IMR-90 (cell line): Measurements from ENCODE around the gene MRPL3. TPM values are rescaled to one million over a fixed set of nuclear protein-coding genes. Genes with fewer than 3 reads are reported as not detected.

Source experiments
- ATAC-seq: fragments of 200-7000 bp; cut with Tn5 transposase; 2 replicates; pipeline ENCODE4 v1.9.1; 2020; ENCODE audit warnings: low read depth, mild to moderate bottlenecking, moderate library complexity
- BruUV-seq: library from RNA; stranded (reverse); fragments of 400-500 nt; replicated peaks from 2 replicates; lab custom pipeline; 2021; lab: Mats Ljungman, UMichigan
- CTCF ChIA-PET: fragments of 300-600 bp; formaldehyde crosslinking; extraction: SDS; loops from one replicate; lab custom pipeline; 2021; ENCODE audit warnings: antibody characterized with exemption; lab: Yijun Ruan, JAX
- POLR2A ChIA-PET: fragments of 300-600 bp; sonication (Branson Sonifier 250); formaldehyde crosslinking; loops from one replicate; lab custom pipeline; 2022; ENCODE audit warnings: antibody characterized with exemption; ENCODE audit not compliant: unreplicated experiment; lab: Charles Lee
- DNase-seq: peaks from one replicate; pipeline ENCODE4 v3.0.0; 2013
- H2AFZ ChIP-seq: replicated peaks from 2 replicates; pipeline ENCODE3; 2013; ENCODE audit warnings: low read length, mild to moderate bottlenecking; ENCODE audit not compliant: poor library complexity
- H2AK5ac ChIP-seq: 2 replicates; pipeline ENCODE4 v1.6.1; 2013; ENCODE audit warnings: low read depth, low read length, inconsistent platforms
- H2AK9ac ChIP-seq: replicated peaks from 2 replicates; pipeline ENCODE3; 2013; ENCODE audit warnings: mild to moderate bottlenecking, low read depth, low read length, moderate library complexity; ENCODE audit not compliant: poor library complexity
- H2BK120ac ChIP-seq: 2 replicates; pipeline ENCODE4 v1.6.1; 2013; ENCODE audit warnings: low read depth, low read length, inconsistent platforms
- H2BK15ac ChIP-seq: 3 replicates; pipeline ENCODE4 v1.6.1; 2013; ENCODE audit warnings: low read depth, low read length, inconsistent platforms
- H2BK20ac ChIP-seq: 2 replicates; pipeline ENCODE4 v1.6.1; 2013; ENCODE audit warnings: low read depth, mild to moderate bottlenecking, inconsistent platforms, low read length, moderate library complexity
- H2BK5ac ChIP-seq: 2 replicates; pipeline ENCODE4 v1.6.1; 2013; ENCODE audit warnings: mild to moderate bottlenecking, low read depth, low read length, inconsistent platforms; ENCODE audit not compliant: poor library complexity, severe bottlenecking
- H3K14ac ChIP-seq: replicated peaks from 2 replicates; pipeline ENCODE4 v1.6.1; 2013; ENCODE audit warnings: low read depth, low read length, inconsistent platforms
- H3K18ac ChIP-seq: 2 replicates; pipeline ENCODE4 v1.6.1; 2013; ENCODE audit warnings: low read depth, low read length, control low read depth
- H3K23ac ChIP-seq: 2 replicates; pipeline ENCODE4 v1.6.1; 2013; ENCODE audit warnings: low read depth, low read length, inconsistent platforms
- H3K27ac ChIP-seq: 2 replicates; pipeline ENCODE4 v1.5.1; 2013; ENCODE audit warnings: mild to moderate bottlenecking, control low read depth, low read length; ENCODE audit not compliant: insufficient read depth
- H3K27me3 ChIP-seq: 2 replicates; pipeline ENCODE4 v1.6.1; 2013; ENCODE audit warnings: low read length; ENCODE audit not compliant: control insufficient read depth, insufficient read depth
- H3K36me3 ChIP-seq: 2 replicates; pipeline ENCODE4 v1.6.1; 2013; ENCODE audit warnings: low read length, mixed read lengths; ENCODE audit not compliant: control insufficient read depth, insufficient read depth
- H3K4ac ChIP-seq: 2 replicates; pipeline ENCODE4 v1.6.1; 2013; ENCODE audit warnings: low read depth, low read length, inconsistent platforms
- H3K4me1 ChIP-seq: 2 replicates; pipeline ENCODE4 v1.6.1; 2013; ENCODE audit warnings: low read length, mixed read lengths; ENCODE audit not compliant: control insufficient read depth, insufficient read depth
- H3K4me2 ChIP-seq: 2 replicates; pipeline ENCODE4 v1.6.1; 2013; ENCODE audit warnings: low read depth, mild to moderate bottlenecking, control low read depth, low read length, moderate library complexity
- H3K4me3 ChIP-seq: 2 replicates; pipeline ENCODE4 v1.5.1; 2013; ENCODE audit warnings: low read depth, mild to moderate bottlenecking, control low read depth, low read length, moderate library complexity; ENCODE audit not compliant: insufficient read depth
- H3K56ac ChIP-seq: 2 replicates; pipeline ENCODE4 v1.6.1; 2013; ENCODE audit warnings: low read length, inconsistent platforms; ENCODE audit not compliant: insufficient read depth; ENCODE audit errors: extremely low read depth
- H3K79me1 ChIP-seq, 2 experiments: 2 replicates each; pipeline ENCODE4 v1.6.1; 2013; ENCODE audit warnings: low read length in 2 of 2, inconsistent platforms in 1 of 2, low read depth in 1 of 2
- H3K9ac ChIP-seq: 2 replicates; pipeline ENCODE4 v1.6.1; 2013; ENCODE audit warnings: low read depth, low read length, control low read depth
- H3K9me1 ChIP-seq: 2 replicates; pipeline ENCODE4 v1.6.1; 2013; ENCODE audit warnings: low read length, inconsistent platforms; ENCODE audit not compliant: insufficient read depth
- H3K9me3 ChIP-seq: 2 replicates; pipeline ENCODE4 v1.6.1; 2013; ENCODE audit warnings: low read length; ENCODE audit not compliant: control insufficient read depth, insufficient read depth
- H4K20me1 ChIP-seq: 2 replicates; pipeline ENCODE4 v1.6.1; 2013; ENCODE audit warnings: low read length, inconsistent platforms; ENCODE audit not compliant: insufficient read depth
- H4K5ac ChIP-seq: 2 replicates; pipeline ENCODE4 v1.6.1; 2013; ENCODE audit warnings: mild to moderate bottlenecking, low read depth, low read length, control low read depth
- H4K8ac ChIP-seq, 2 experiments: 2 replicates each; pipeline ENCODE4 v1.6.1; 2013; ENCODE audit warnings: low read depth in 2 of 2, low read length in 2 of 2, control low read depth in 1 of 2, inconsistent platforms in 1 of 2
- H4K91ac ChIP-seq: 2 replicates; pipeline ENCODE4 v1.6.1; 2013; ENCODE audit warnings: low read depth, low read length, inconsistent platforms; ENCODE audit not compliant: insufficient read depth
- MXI1 ChIP-seq: IDR thresholded peaks from 2 replicates; pipeline ENCODE4 v1.6.1; 2012; ENCODE audit warnings: low read depth, mild to moderate bottlenecking, low read length, moderate library complexity, borderline replicate concordance
- POLR2A ChIP-seq: IDR thresholded peaks from 2 replicates; pipeline ENCODE4 v1.6.1; 2012; ENCODE audit warnings: mild to moderate bottlenecking, low read depth, low read length
- dilution Hi-C: fragments of 300-500 bp; cut with HindIII; formaldehyde crosslinking; loops from one replicate; pipeline ENCODE4 v1.14.3; 2018; ENCODE audit warnings: low sequenced_read_pairs; ENCODE audit not compliant: unreplicated experiment
- in situ Hi-C: fragments of 300-500 bp; cut with MboI; formaldehyde crosslinking; loops from 3 replicates; pipeline ENCODE4 v1.14.3; 2019; ENCODE audit warnings: low sequenced_read_pairs, inconsistent platforms, mixed read lengths
- intact Hi-C: fragments of 100-400 bp; cut with micrococcal nuclease; formaldehyde crosslinking; loops from 2 replicates; pipeline ENCODE4 v1.10.0; 2022
- polyA plus RNA-seq, 3 experiments: library from polyadenylated mRNA; depleted of rRNA; stranded (reverse); fragments of >200 nt; gene quantifications; 2 replicates each; pipeline ENCODE4 v1.2.3, GENCODE V29; 2012; ENCODE audit warnings: low replicate concordance in 1 of 3
- total RNA-seq: library from RNA; depleted of rRNA; stranded (reverse); fragments of >200 nt; gene quantifications from 2 replicates; pipeline ENCODE4 v1.2.3, GENCODE V29; 2012

Gene MRPL3
- total and polyA plus RNA-seq, 2 of the 4 experiments (the other 2 are of a cell fraction), result 107 to 206 TPM

- no peak for DNase-seq
- CTCF ChIA-PET, result no interaction called here
- BruUV-seq, result no TSS peak
Observed at GRCh38 chr3:131421957-131422498, 80.7 kb downstream of the MRPL3 start.

More at GRCh38 chr3:131421957-131422498, 80.7 kb downstream of the MRPL3 start:
- Histone ChIP-seq H2AFZ (no peak overlapping the region), H3K27ac (no peak overlapping the region), H3K36me3 (no peaks in the 10 kb centered on the region), H2BK5ac (no peak overlapping the region), H4K20me1 (no peaks in the 10 kb centered on the region), H3K27me3 (no peaks in the 10 kb centered on the region), H4K91ac (no peak overlapping the region), H2AK9ac (no peak overlapping the region), H2BK120ac (no peak overlapping the region), H3K23ac (no peak overlapping the region), H3K9ac (no peak overlapping the region), H2BK20ac (no peak overlapping the region), H3K4me3 (no peak overlapping the region), H4K5ac (no peak overlapping the region), H3K18ac (no peak overlapping the region), H3K9me1 (no peaks in the 10 kb centered on the region), H3K4me1 (no peaks in the 10 kb centered on the region), H3K4me2 (no peak overlapping the region), H2BK15ac (no peak overlapping the region), H3K9me3 (no peaks in the 10 kb centered on the region), H4K8ac (no peak overlapping the region), H2AK5ac (no peak overlapping the region), H3K4ac (no peak overlapping the region), H3K14ac (no peak overlapping the region), H3K56ac (no peak overlapping the region), H3K79me1 (no peaks in the 10 kb centered on the region)
- dilution Hi-C loops, result no loop called here
- POLR2A ChIA-PET, result no interaction called here
- intact Hi-C loops, result no loop called here
- TF ChIP-seq MXI1 (no peak), POLR2A (no peak)
- no peak for ATAC-seq
- in situ Hi-C loops, result no loop called here
